BLaER1 (cell line): ENCODE data around the gene ATG9A.

ENCODE experiments used
- H3K27ac ChIP-seq: shearing (Covaris generic); formaldehyde crosslinking; 2 replicates; pipeline ENCODE4 v1.8.1; 2022
- H3K27me3 ChIP-seq: shearing (Covaris generic); formaldehyde crosslinking; 2 replicates; pipeline ENCODE4 v1.8.1; 2022
- H3K36me3 ChIP-seq: shearing (Covaris generic); formaldehyde crosslinking; 2 replicates; pipeline ENCODE4 v1.8.1; 2022
- H3K4me1 ChIP-seq: shearing (Covaris generic); formaldehyde crosslinking; 2 replicates; pipeline ENCODE4 v1.8.1; 2022
- H3K4me2 ChIP-seq: shearing (Covaris generic); formaldehyde crosslinking; 2 replicates; pipeline ENCODE4 v1.8.1; 2022
- H3K4me3 ChIP-seq: shearing (Covaris generic); formaldehyde crosslinking; 2 replicates; pipeline ENCODE4 v1.8.1; 2022
- H3K9ac ChIP-seq: shearing (Covaris generic); formaldehyde crosslinking; 2 replicates; pipeline ENCODE4 v1.8.1; 2022
- H3K9me3 ChIP-seq: shearing (Covaris generic); formaldehyde crosslinking; 2 replicates; pipeline ENCODE4 v1.8.1; 2022
- H4K20me1 ChIP-seq: shearing (Covaris generic); formaldehyde crosslinking; 2 replicates; pipeline ENCODE4 v1.8.1; 2022
- Cebpa-rat ChIP-seq: shearing (Covaris generic); IDR thresholded peaks from 2 replicates; pipeline ENCODE4 v1.8.1; 2022

Gene ATG9A

GRCh38 chr2:219215871-219216534 is 13.4 kb downstream of the ATG9A start:
- Histone ChIP-seq H4K20me1 (peaks cover 18% of the 10 kb centered on the region; the same call in 1 of the 2 replicates), H3K4me2 (peak overlapping the region; percentile 99; the same call in 1 of the 2 replicates), H3K4me3 (no peak overlapping the region), H3K27ac (no peak overlapping the region), H3K27me3 (no peaks in the 10 kb centered on the region), H3K4me1 (peaks cover 43% of the 10 kb centered on the region), H3K9ac (peak overlapping the region; percentile 16; the same call in 1 of the 2 replicates), H3K36me3 (peaks cover 64% of the 10 kb centered on the region), H3K9me3 (no peaks in the 10 kb centered on the region)
- TF ChIP-seq Cebpa-rat = no peak

DNA sequence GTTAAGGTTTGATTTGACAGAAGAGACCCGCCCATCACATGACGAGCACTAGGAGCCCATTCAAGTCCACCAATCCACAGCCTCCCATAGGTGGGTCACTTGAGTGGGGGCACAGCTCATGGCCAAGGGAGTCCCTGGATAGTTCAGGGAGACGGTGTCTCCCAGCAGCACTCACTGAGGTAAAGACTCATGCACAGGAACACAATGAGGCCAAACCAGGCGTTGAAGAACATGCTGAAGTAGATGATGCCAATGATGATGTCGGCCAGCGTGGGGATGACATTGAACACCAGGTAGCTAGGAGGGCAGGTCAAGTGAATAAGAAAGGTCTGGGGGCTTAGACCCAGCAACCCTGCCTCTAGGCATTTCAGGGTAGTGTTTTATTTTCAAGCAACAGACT is 14.7 kb downstream of the ATG9A start:
- Histone ChIP-seq H4K20me1 (peaks cover 12% of the 10 kb centered on the region; the same call in 1 of the 2 replicates), H3K4me3 (no peak overlapping the region), H3K4me2 (no peak overlapping the region), H3K9ac (no peak overlapping the region), H3K4me1 (peaks cover 45% of the 10 kb centered on the region), H3K9me3 (no peaks in the 10 kb centered on the region), H3K36me3 (peaks cover 64% of the 10 kb centered on the region), H3K27me3 (no peaks in the 10 kb centered on the region), H3K27ac (no peak overlapping the region)
- TF ChIP-seq Cebpa-rat = no peak

GRCh38 chr2:219214141-219214540 is 15.3 kb downstream of the ATG9A start:
- Histone ChIP-seq H3K4me3 (no peak overlapping the region), H3K9ac (no peak overlapping the region), H3K27ac (no peak overlapping the region), H3K9me3 (no peaks in the 10 kb centered on the region), H3K36me3 (peaks cover 65% of the 10 kb centered on the region), H4K20me1 (peaks cover 6% of the 10 kb centered on the region; the same call in 1 of the 2 replicates), H3K27me3 (no peaks in the 10 kb centered on the region), H3K4me1 (peaks cover 45% of the 10 kb centered on the region), H3K4me2 (no peak overlapping the region)
- no peak for TF ChIP-seq Cebpa-rat

- Histone ChIP-seq H3K4me2 (no peak overlapping the region), H3K4me3 (no peak overlapping the region), H3K36me3 (peaks cover 71% of the 10 kb centered on the region), H3K9me3 (no peaks in the 10 kb centered on the region), H3K27ac (no peak overlapping the region), H3K9ac (no peak overlapping the region), H3K4me1 (peaks cover 47% of the 10 kb centered on the region), H4K20me1 (peaks cover 5% of the 10 kb centered on the region; the same call in 1 of the 2 replicates), H3K27me3 (no peaks in the 10 kb centered on the region)
- no peak for TF ChIP-seq Cebpa-rat
These were observed 15.9 kb downstream of the ATG9A start for GRCh38 chr2:219213486-219214071.

GRCh38 chr2:219213026-219213415 is 16.4 kb downstream of the ATG9A start:
- Histone ChIP-seq H3K4me2 (no peak overlapping the region), H3K27ac (no peak overlapping the region), H4K20me1 (peaks cover 2% of the 10 kb centered on the region; the same call in 1 of the 2 replicates), H3K4me3 (no peak overlapping the region), H3K27me3 (no peaks in the 10 kb centered on the region), H3K36me3 (peaks cover 76% of the 10 kb centered on the region), H3K4me1 (peaks cover 47% of the 10 kb centered on the region), H3K9ac (no peak overlapping the region), H3K9me3 (no peaks in the 10 kb centered on the region)
- TF ChIP-seq Cebpa-rat = no peak

- no peaks in the 10 kb centered on the region for H4K20me1 ChIP-seq
- H3K4me2 ChIP-seq = no peak overlapping the region
- peaks cover 70% of the 10 kb centered on the region for H3K36me3 ChIP-seq
- H3K27ac ChIP-seq = no peak overlapping the region
- peaks cover 39% of the 10 kb centered on the region for H3K4me1 ChIP-seq
- no peaks in the 10 kb centered on the region for H3K27me3 ChIP-seq
- TF ChIP-seq Cebpa-rat = no peak
- H3K9ac ChIP-seq = peak overlapping the region; percentile 26; the same call in 1 of the 2 replicates
- H3K9me3 ChIP-seq = no peaks in the 10 kb centered on the region
- H3K4me3 ChIP-seq = no peak overlapping the region
These were observed 18.5 kb downstream of the ATG9A start for GRCh38 chr2:219210886-219211362.

GRCh38 chr2:219210196-219210885 is 19.1 kb downstream of the ATG9A start:
- Histone ChIP-seq H3K4me1 (peaks cover 40% of the 10 kb centered on the region), H3K27ac (peak overlapping the region; percentile 49), H3K4me2 (peak overlapping the region; percentile 11; the same call in 1 of the 2 replicates), H3K36me3 (peaks cover 67% of the 10 kb centered on the region), H3K27me3 (no peaks in the 10 kb centered on the region), H3K4me3 (no peak overlapping the region), H3K9ac (peak overlapping the region; percentile 26; the same call in 1 of the 2 replicates), H4K20me1 (no peaks in the 10 kb centered on the region), H3K9me3 (no peaks in the 10 kb centered on the region)
- TF ChIP-seq Cebpa-rat = no peak

DNA sequence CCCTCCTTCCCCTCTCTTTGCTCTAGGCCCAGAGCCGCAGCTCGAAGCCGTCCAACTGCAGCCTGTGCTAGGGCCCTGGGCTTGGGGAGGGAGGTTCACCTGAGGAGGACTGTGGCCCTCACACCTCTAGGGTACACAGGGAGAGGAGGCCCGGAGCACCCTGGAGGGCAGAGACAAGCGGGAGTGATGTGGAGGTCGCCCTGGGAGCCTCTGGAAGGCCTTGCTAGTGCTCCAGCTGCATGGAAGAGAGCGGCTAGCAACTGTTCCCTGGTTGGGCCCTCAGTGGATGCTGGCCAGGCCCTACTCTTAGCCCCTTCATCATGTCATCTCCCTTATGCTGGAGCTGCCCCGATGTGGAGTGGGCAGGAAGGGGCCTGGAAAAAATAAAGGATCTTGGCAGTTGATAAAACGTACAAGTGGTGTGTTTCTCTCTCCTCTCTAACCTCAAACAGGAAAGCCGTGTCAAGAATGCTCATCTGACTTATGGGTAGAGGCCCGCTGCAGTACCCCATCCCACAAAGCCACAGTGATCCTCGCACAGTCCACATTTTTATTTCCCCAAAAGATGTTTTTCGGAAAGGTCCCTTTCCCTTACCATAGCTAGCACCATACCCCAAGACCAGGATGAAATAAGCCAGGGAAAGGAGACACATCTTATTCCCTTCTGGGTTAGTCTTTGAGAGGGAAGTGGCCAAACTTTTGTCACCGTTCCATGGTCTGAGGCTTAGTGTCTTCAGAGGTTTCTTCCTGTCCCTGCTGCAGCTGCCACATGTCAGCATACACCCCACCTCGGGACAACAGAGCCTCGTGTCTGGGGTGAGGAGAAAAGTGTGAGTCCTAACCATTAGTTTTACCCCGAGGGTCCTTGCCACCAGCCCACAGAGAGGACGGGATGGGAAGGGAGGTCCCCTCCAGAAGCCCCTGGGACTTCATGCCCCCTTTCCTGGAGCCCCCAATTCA is 19.9 kb downstream of the ATG9A start:
- no peak for TF ChIP-seq Cebpa-rat
- H3K4me1 ChIP-seq = peaks cover 40% of the 10 kb centered on the region

More for the DNA sequence above, 19.9 kb downstream of the ATG9A start:
- H3K9me3 ChIP-seq = no peaks in the 10 kb centered on the region
- H3K27me3 ChIP-seq = no peaks in the 10 kb centered on the region
- H3K4me2 ChIP-seq = peak overlapping the region; percentile 11
- peaks cover 60% of the 10 kb centered on the region for H3K36me3 ChIP-seq
- no peaks in the 10 kb centered on the region for H4K20me1 ChIP-seq
- peak overlapping the region; percentile 49 for H3K27ac ChIP-seq
- H3K4me3 ChIP-seq = no peak overlapping the region
- H3K9ac ChIP-seq = peak overlapping the region; percentile 26; the same call in 1 of the 2 replicates
